IPS-18c (cell line): ENCODE data around the gene TCHHL1.
A peak's percentile ranks its signal among the peaks of the same experiment; 100 is the strongest.

Experiments used
- H3K4me3 ChIP-seq: 2 replicates; pipeline ENCODE4 v1.7.0; 2013; ENCODE audit warnings: low read depth, mild to moderate bottlenecking, low read length, moderate library complexity; ENCODE audit not compliant: insufficient read depth
- H3K9me3 ChIP-seq: one replicate; pipeline ENCODE4 v1.6.1; 2013; ENCODE audit warnings: mild to moderate bottlenecking, low read length, moderate library complexity; ENCODE audit not compliant: control insufficient read depth, insufficient read depth

The TCHHL1 gene

GRCh38 chr1:152049291-152050083 lies 39.4 kb downstream of the TCHHL1 start:
- no peak overlapping the region for H3K4me3 ChIP-seq
- no peaks in the 10 kb centered on the region for H3K9me3 ChIP-seq

GRCh38 chr1:152048416-152049009 lies 40.4 kb downstream of the TCHHL1 start:
- Histone ChIP-seq H3K4me3 (no peak overlapping the region; the same call in 1 of the 2 replicates), H3K9me3 (no peaks in the 10 kb centered on the region)

GRCh38 chr1:152047730-152048415 lies 41.0 kb downstream of the TCHHL1 start:
- H3K9me3 ChIP-seq, result no peaks in the 10 kb centered on the region
- no peak overlapping the region; the same call in 1 of the 2 replicates for H3K4me3 ChIP-seq

GRCh38 chr1:152047413-152047729 lies 41.5 kb downstream of the TCHHL1 start:
- Histone ChIP-seq H3K9me3 (no peaks in the 10 kb centered on the region), H3K4me3 (no peak overlapping the region)

- Histone ChIP-seq H3K9me3 (no peaks in the 10 kb centered on the region), H3K4me3 (no peak overlapping the region)
Observed at GRCh38 chr1:152044386-152044785, 44.5 kb downstream of the TCHHL1 start.

- Histone ChIP-seq H3K4me3 (no peak overlapping the region), H3K9me3 (no peaks in the 10 kb centered on the region)
Observed at GRCh38 chr1:152043870-152044269, 45.0 kb downstream of the TCHHL1 start.

GRCh38 chr1:152042030-152042429 lies 46.8 kb downstream of the TCHHL1 start:
- H3K4me3 ChIP-seq, result no peak overlapping the region
- H3K9me3 ChIP-seq, result no peaks in the 10 kb centered on the region

GRCh38 chr1:152039886-152040285 lies 49.0 kb downstream of the TCHHL1 start:
- Histone ChIP-seq H3K4me3 (no peak overlapping the region), H3K9me3 (no peaks in the 10 kb centered on the region)

GRCh38 chr1:152039461-152039860 lies 49.4 kb downstream of the TCHHL1 start:
- Histone ChIP-seq H3K4me3 (no peak overlapping the region), H3K9me3 (no peaks in the 10 kb centered on the region)

- Histone ChIP-seq H3K4me3 (no peak overlapping the region), H3K9me3 (no peaks in the 10 kb centered on the region)
Observed at GRCh38 chr1:152038871-152039270, 50.0 kb downstream of the TCHHL1 start.

- H3K4me3 ChIP-seq, result peak within 1 kb of the TSS; percentile 65
Observed at GRCh38 chr1:152036267-152037216, 52.3 kb downstream of the TCHHL1 start, which contains the start of gene S100A11. TSS of gene S100A11 (minus strand) at chr1:152037004. CDS start at chr1:152036915, 89 bp downstream.

GRCh38 chr1:152035539-152036266 lies 53.2 kb downstream of the TCHHL1 start:
- Histone ChIP-seq H3K4me3 (peak overlapping the region; percentile 65), H3K9me3 (no peaks in the 10 kb centered on the region)

More at GRCh38 chr1:152036267-152037216, 52.3 kb downstream of the TCHHL1 start, which contains the start of gene S100A11:
- no peaks in the 10 kb centered on the region for H3K9me3 ChIP-seq

- Histone ChIP-seq H3K4me3 (peak overlapping the region; percentile 65; the same call in 1 of the 2 replicates), H3K9me3 (no peaks in the 10 kb centered on the region)
Observed at GRCh38 chr1:152034654-152035538, 54.0 kb downstream of the TCHHL1 start.

GRCh38 chr1:152034324-152034653 lies 54.6 kb downstream of the TCHHL1 start:
- Histone ChIP-seq H3K4me3 (no peak overlapping the region), H3K9me3 (no peaks in the 10 kb centered on the region)
